GM12878 (cell line): ENCODE results near the gene MLPH.

Source experiments
- CTCF ChIP-seq, 3 experiments: IDR thresholded peaks in 2 of 3; conservative IDR thresholded peaks in 1 of 3; 2 replicates each; pipeline ENCODE4 v1.5.1; 2011; ENCODE audit warnings: low read depth in 3 of 3, low read length in 3 of 3, mild to moderate bottlenecking in 3 of 3, control low read depth in 2 of 3, moderate library complexity in 2 of 3, inconsistent platforms in 1 of 3, mixed read lengths in 1 of 3; ENCODE audit not compliant: control insufficient read depth in 2 of 3, insufficient read depth in 1 of 3; ENCODE audit errors: extremely low read depth in 1 of 3
- ESRRA ChIP-seq: IDR thresholded peaks from 2 replicates; pipeline ENCODE4 v1.6.1; 2012; ENCODE audit warnings: mild to moderate bottlenecking, low read length, improper control_type of control experiment
- FOS ChIP-seq: IDR thresholded peaks from 3 replicates; pipeline ENCODE4 v1.6.1; 2011; ENCODE audit warnings: borderline replicate concordance; ENCODE audit not compliant: insufficient read length; ENCODE audit errors: extremely low read depth
- JUNB ChIP-seq: IDR thresholded peaks from 2 replicates; pipeline ENCODE4 v1.6.1; 2016; ENCODE audit warnings: antibody characterized with exemption, mild to moderate bottlenecking
- NFIC ChIP-seq: IDR thresholded peaks from 2 replicates; pipeline ENCODE4 v1.6.1; 2012; ENCODE audit warnings: low read depth, mild to moderate bottlenecking, inconsistent platforms, low read length, moderate library complexity
- PRDM15 ChIP-seq: fragments of 450-650 bp; formaldehyde crosslinking; IDR thresholded peaks from 2 replicates; pipeline ENCODE4 v1.4.0; 2020; ENCODE audit warnings: mild to moderate bottlenecking, moderate library complexity
- REST ChIP-seq: IDR thresholded peaks from 2 replicates; pipeline ENCODE4 v1.6.1; 2012; ENCODE audit warnings: mild to moderate bottlenecking, low read depth, low read length
- RFX5 ChIP-seq: IDR thresholded peaks from 2 replicates; pipeline ENCODE4 v1.6.1; 2011; ENCODE audit warnings: low read depth, low read length, improper control_type of control experiment
- SRF ChIP-seq, 2 experiments: IDR thresholded peaks; 2 replicates each; pipeline ENCODE4 v1.6.1; 2011; ENCODE audit warnings: low read depth in 2 of 2, low read length in 2 of 2, mild to moderate bottlenecking in 1 of 2, moderate library complexity in 1 of 2
- TAF1 ChIP-seq: IDR thresholded peaks from 2 replicates; pipeline ENCODE4 v1.6.1; 2011; ENCODE audit warnings: mild to moderate bottlenecking, low read depth, low read length, borderline replicate concordance
- USF2 ChIP-seq: IDR thresholded peaks from 2 replicates; pipeline ENCODE4 v1.6.1; 2011; ENCODE audit warnings: low read depth, low read length, improper control_type of control experiment, borderline replicate concordance
- YY1 ChIP-seq: IDR thresholded peaks from 2 replicates; pipeline ENCODE4 v1.6.1; 2011; ENCODE audit warnings: low read depth, mild to moderate bottlenecking, low read length
- ZNF24 ChIP-seq: fragments of 450-650 bp; IDR thresholded peaks from 2 replicates; pipeline ENCODE4 v1.6.1; 2017; ENCODE audit warnings: antibody characterized with exemption, mild to moderate bottlenecking
- ZNF274 ChIP-seq: IDR thresholded peaks from one replicate; pipeline ENCODE4 v1.8.0; 2011; ENCODE audit not compliant: insufficient read length, insufficient read depth

- TF ChIP-seq CTCF (IDR thresholded peaks at IDR 0.05 in 2 of 3, conservative IDR thresholded peaks at IDR 0.05 in 1 of 3; ENCODE audit: control insufficient read depth in 2 of 3, extremely low read depth in 1 of 3, insufficient read depth in 1 of 3, low read depth in 3 of 3, low read length in 3 of 3) (no peak), YY1 (no peak), JUNB (no peak), PRDM15 (no peak), FOS (no peak), TAF1 (no peak), RFX5 (no peak), REST (no peak), ZNF274 (no peak), ESRRA (no peak), NFIC (no peak), USF2 (no peak), ZNF24 (no peak), SRF (IDR thresholded peaks at IDR 0.05; ENCODE audit: low read depth in 2 of 2, low read length in 2 of 2) (no peak)
Measured at GRCh38 chr2:237452861-237453260, 34.2 kb upstream of the MLPH start.
